Neural cell (in vitro differentiated cells): ENCODE data around the gene ARID3B. TPM values are rescaled to one million over a fixed set of nuclear protein-coding genes. Genes with fewer than 3 reads are reported as not detected.

Experiments used
- H2AFZ ChIP-seq: fragments of 200-600, 300-800 bp; sonication (generic), shearing (Covaris generic); 2 replicates; pipeline ENCODE4 v1.6.0; 2014; ENCODE audit warnings: low read depth, mild to moderate bottlenecking, antibody characterized with exemption, low read length, moderate library complexity
- H3F3A ChIP-seq: fragments of 200-600 bp; shearing (Covaris generic); 2 replicates; pipeline ENCODE4 v1.6.1; 2016; ENCODE audit warnings: mild to moderate bottlenecking, moderate library complexity, mixed read lengths, antibody characterized with exemption, low read length; ENCODE audit not compliant: insufficient read depth, poor library complexity, severe bottlenecking
- H3K27ac ChIP-seq: fragments of 200-600, 300-800 bp; sonication (generic), shearing (Covaris generic); 2 replicates; pipeline ENCODE4 v1.5.1; 2014; ENCODE audit warnings: mild to moderate bottlenecking, low read length, moderate library complexity
- H3K27me3 ChIP-seq: fragments of 300-800, 200-600 bp; sonication (generic), shearing (Covaris generic); 2 replicates; pipeline ENCODE4 v1.6.0; 2014; ENCODE audit warnings: mild to moderate bottlenecking, low read depth, low read length, moderate library complexity; ENCODE audit not compliant: insufficient read depth
- H3K36me3 ChIP-seq: fragments of 300-800, 200-600 bp; sonication (generic), shearing (Covaris generic); 2 replicates; pipeline ENCODE4 v1.5.1; 2014; ENCODE audit warnings: mild to moderate bottlenecking, antibody characterized with exemption, low read length, moderate library complexity; ENCODE audit not compliant: insufficient read depth
- H3K4me2 ChIP-seq: fragments of 300-800, 200-600 bp; sonication (generic), shearing (Covaris generic); 2 replicates; pipeline ENCODE4 v1.6.0; 2014; ENCODE audit warnings: mild to moderate bottlenecking, low read length
- H3K4me3 ChIP-seq: fragments of 300-800, 200-600 bp; sonication (generic), shearing (Covaris generic); 2 replicates; pipeline ENCODE4 v1.5.1; 2014; ENCODE audit warnings: mild to moderate bottlenecking, low read length, moderate library complexity
- H3K79me2 ChIP-seq: fragments of 200-600 bp; shearing (Covaris generic); replicated peaks from 2 replicates; pipeline ENCODE4 v1.6.0; 2014; ENCODE audit warnings: mild to moderate bottlenecking, low read length, moderate library complexity; ENCODE audit not compliant: insufficient read depth
- H3K9ac ChIP-seq: fragments of 300-800, 200-600 bp; sonication (generic), shearing (Covaris generic); 2 replicates; pipeline ENCODE4 v1.6.1; 2016; ENCODE audit warnings: mild to moderate bottlenecking, low read length, mixed read lengths
- H3K9me2 ChIP-seq: fragments of 200-600 bp; shearing (Covaris generic); 2 replicates; pipeline ENCODE4 v1.6.1; 2016; ENCODE audit warnings: mild to moderate bottlenecking, low read length, mixed read lengths; ENCODE audit not compliant: insufficient read depth
- H3K9me3 ChIP-seq: fragments of 200-600, 300-800 bp; sonication (generic), shearing (Covaris generic); 2 replicates; pipeline ENCODE4 v1.6.1; 2016; ENCODE audit warnings: mild to moderate bottlenecking, mixed run types, low read length, moderate library complexity, mixed read lengths
- H4K20me1 ChIP-seq: fragments of 200-600 bp; shearing (Covaris generic); 2 replicates; pipeline ENCODE4 v1.6.1; 2016; ENCODE audit warnings: mild to moderate bottlenecking, mixed run types; ENCODE audit not compliant: insufficient read depth
- EP300 ChIP-seq: fragments of 450-650 bp; conservative IDR thresholded peaks from 2 replicates; pipeline ENCODE4 v1.6.1; 2014; ENCODE audit warnings: antibody characterized with exemption, mild to moderate bottlenecking, moderate library complexity; ENCODE audit not compliant: poor library complexity, severe bottlenecking
- EZH2 ChIP-seq: fragments of 200-600, 300-800 bp; shearing (Covaris generic), sonication (generic); IDR thresholded peaks from 2 replicates; pipeline ENCODE4 v1.6.1; 2014; ENCODE audit warnings: antibody characterized with exemption, low read length, borderline replicate concordance, mild to moderate bottlenecking; ENCODE audit not compliant: insufficient read depth, poor library complexity, severe bottlenecking
- MXI1 ChIP-seq: fragments of 450-650 bp; conservative IDR thresholded peaks from 2 replicates; pipeline ENCODE4 v1.6.1; 2014; ENCODE audit warnings: antibody characterized with exemption, mild to moderate bottlenecking; ENCODE audit not compliant: poor library complexity, severe bottlenecking
- POLR2AphosphoS5 ChIP-seq: IDR thresholded peaks from 2 replicates; pipeline ENCODE4 v1.6.1; 2012
- RAD21 ChIP-seq: fragments of 450-650 bp; conservative IDR thresholded peaks from 2 replicates; pipeline ENCODE4 v1.6.1; 2014; ENCODE audit warnings: antibody characterized with exemption, mild to moderate bottlenecking, moderate library complexity
- REST ChIP-seq: IDR thresholded peaks from 2 replicates; pipeline ENCODE4 v1.6.1; 2012; ENCODE audit warnings: borderline replicate concordance
- SMC3 ChIP-seq: fragments of 450-650 bp; conservative IDR thresholded peaks from 2 replicates; pipeline ENCODE4 v1.6.1; 2014; ENCODE audit warnings: antibody characterized with exemption, mild to moderate bottlenecking, moderate library complexity; ENCODE audit not compliant: poor library complexity
- TAF1 ChIP-seq: IDR thresholded peaks from 2 replicates; pipeline ENCODE4 v1.6.1; 2012; ENCODE audit warnings: low read depth
- polyA minus RNA-seq: library from RNA; depleted of rRNA, polyadenylated mRNA; stranded (reverse); fragments of >200 nt; gene quantifications from 2 replicates; pipeline ENCODE4 v1.2.3, GENCODE V29; 2014
- polyA plus RNA-seq: library from polyadenylated mRNA; depleted of rRNA; stranded (reverse); fragments of >200 nt; gene quantifications from 2 replicates; pipeline ENCODE4 v1.2.3, GENCODE V29; 2014
- TF ChIP-seq, protein P1 (sequence below): fragments of 450-650 bp; IDR thresholded peaks from 2 replicates; pipeline ENCODE4 v1.5.1; 2014; ENCODE audit warnings: antibody characterized with exemption, mild to moderate bottlenecking, moderate library complexity; ENCODE audit not compliant: poor library complexity, severe bottlenecking

ARID3B gene, protein sequence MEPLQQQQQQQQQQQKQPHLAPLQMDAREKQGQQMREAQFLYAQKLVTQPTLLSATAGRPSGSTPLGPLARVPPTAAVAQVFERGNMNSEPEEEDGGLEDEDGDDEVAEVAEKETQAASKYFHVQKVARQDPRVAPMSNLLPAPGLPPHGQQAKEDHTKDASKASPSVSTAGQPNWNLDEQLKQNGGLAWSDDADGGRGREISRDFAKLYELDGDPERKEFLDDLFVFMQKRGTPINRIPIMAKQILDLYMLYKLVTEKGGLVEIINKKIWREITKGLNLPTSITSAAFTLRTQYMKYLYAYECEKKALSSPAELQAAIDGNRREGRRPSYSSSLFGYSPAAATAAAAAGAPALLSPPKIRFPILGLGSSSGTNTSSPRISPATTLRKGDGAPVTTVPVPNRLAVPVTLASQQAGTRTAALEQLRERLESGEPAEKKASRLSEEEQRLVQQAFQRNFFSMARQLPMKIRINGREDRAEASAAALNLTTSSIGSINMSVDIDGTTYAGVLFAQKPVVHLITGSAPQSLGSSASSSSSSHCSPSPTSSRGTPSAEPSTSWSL
- 11.2 and 12.8 TPM in 2 replicates for polyA plus RNA-seq
- 22.6 and 24.7 TPM in 2 replicates for polyA minus RNA-seq

- H4K20me1 ChIP-seq = no peaks in the 10 kb centered on the region
- H3F3A ChIP-seq = no peaks in the 10 kb centered on the region
- H3K36me3 ChIP-seq = no peaks in the 10 kb centered on the region
- peak within 1 kb of the TSS; percentile 94 for H3K4me2 ChIP-seq
- H3K9ac ChIP-seq = peak within 1 kb of the TSS; percentile 93
- H2AFZ ChIP-seq = peak within 1 kb of the TSS; percentile 93
- H3K27me3 ChIP-seq = no peaks in the 10 kb centered on the region
- peak within 1 kb of the TSS; percentile 96 for H3K4me3 ChIP-seq
- TF ChIP-seq SMC3 (no peak), REST (no peak), POLR2AphosphoS5 (peak; percentile 53), EP300 (no peak), EZH2 (no peak), MXI1 (peak; percentile 94)
- TF ChIP-seq, protein P1, sequence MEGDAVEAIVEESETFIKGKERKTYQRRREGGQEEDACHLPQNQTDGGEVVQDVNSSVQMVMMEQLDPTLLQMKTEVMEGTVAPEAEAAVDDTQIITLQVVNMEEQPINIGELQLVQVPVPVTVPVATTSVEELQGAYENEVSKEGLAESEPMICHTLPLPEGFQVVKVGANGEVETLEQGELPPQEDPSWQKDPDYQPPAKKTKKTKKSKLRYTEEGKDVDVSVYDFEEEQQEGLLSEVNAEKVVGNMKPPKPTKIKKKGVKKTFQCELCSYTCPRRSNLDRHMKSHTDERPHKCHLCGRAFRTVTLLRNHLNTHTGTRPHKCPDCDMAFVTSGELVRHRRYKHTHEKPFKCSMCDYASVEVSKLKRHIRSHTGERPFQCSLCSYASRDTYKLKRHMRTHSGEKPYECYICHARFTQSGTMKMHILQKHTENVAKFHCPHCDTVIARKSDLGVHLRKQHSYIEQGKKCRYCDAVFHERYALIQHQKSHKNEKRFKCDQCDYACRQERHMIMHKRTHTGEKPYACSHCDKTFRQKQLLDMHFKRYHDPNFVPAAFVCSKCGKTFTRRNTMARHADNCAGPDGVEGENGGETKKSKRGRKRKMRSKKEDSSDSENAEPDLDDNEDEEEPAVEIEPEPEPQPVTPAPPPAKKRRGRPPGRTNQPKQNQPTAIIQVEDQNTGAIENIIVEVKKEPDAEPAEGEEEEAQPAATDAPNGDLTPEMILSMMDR = no peak
- H3K27ac ChIP-seq = peak within 1 kb of the TSS; percentile 81
- no peaks in the 10 kb centered on the region for H3K9me2 ChIP-seq
- peaks cover 41% of the 10 kb centered on the region for H3K79me2 ChIP-seq
- no peaks in the 10 kb centered on the region for H3K9me3 ChIP-seq
Observed at GRCh38 chr15:74540761-74541493, at the start of gene ARID3B. TSS of gene ARID3B (plus strand) at chr15:74541220. CDS start at chr15:74543937, 2,717 bp downstream.

GRCh38 chr15:74496648-74497047 is 44.4 kb upstream of the ARID3B start:
- no peaks in the 10 kb centered on the region for H3K9me2 ChIP-seq
- no peaks in the 10 kb centered on the region for H4K20me1 ChIP-seq
- H3K79me2 ChIP-seq = no peaks in the 10 kb centered on the region
- H3K9me3 ChIP-seq = no peaks in the 10 kb centered on the region
- H3K27me3 ChIP-seq = no peaks in the 10 kb centered on the region
- H2AFZ ChIP-seq = no peak overlapping the region
- H3F3A ChIP-seq = no peaks in the 10 kb centered on the region
- H3K27ac ChIP-seq = no peak overlapping the region
- TF ChIP-seq SMC3 = no peak
- TF ChIP-seq MXI1 = no peak
- TF ChIP-seq TAF1 = no peak
- no peak for TF ChIP-seq EZH2
- no peak for TF ChIP-seq EP300
- TF ChIP-seq REST = no peak
- TF ChIP-seq POLR2AphosphoS5 = no peak
- TF ChIP-seq RAD21 = no peak
- TF ChIP-seq, protein P1 = no peak
- no peak overlapping the region for H3K4me2 ChIP-seq
- no peak overlapping the region for H3K9ac ChIP-seq
- no peak overlapping the region for H3K4me3 ChIP-seq
- H3K36me3 ChIP-seq = no peaks in the 10 kb centered on the region
